Activated CD4-positive, alpha-beta memory T cell treated with anti-CD3 and anti-CD28 coated beads for 36 hours (primary cell): ENCODE measurements around the gene HTRA2. TPM values are rescaled to one million over a fixed set of nuclear protein-coding genes. Genes with fewer than 3 reads are reported as not detected.

Experiments used
- CTCF ChIA-PET: fragments of 350-600 bp; sonication (Branson Sonifier 250); formaldehyde crosslinking; loops from one replicate; lab custom pipeline; 2021; ENCODE audit warnings: antibody characterized with exemption, inconsistent platforms; lab: Charles Lee
- POLR2A ChIA-PET: fragments of 350-600 bp; sonication (Branson Sonifier 250); formaldehyde crosslinking; loops from one replicate; lab custom pipeline; 2021; ENCODE audit warnings: antibody characterized with exemption; lab: Charles Lee
- DNase-seq: peaks from one replicate; pipeline ENCODE4 v3.0.0-alpha.2; 2020
- H3K27ac Mint-ChIP-seq: one replicate; pipeline ENCODE4 v1.8.0; 2021; ENCODE audit warnings: mixed read lengths
- H3K27me3 Mint-ChIP-seq: one replicate; pipeline ENCODE4 v1.8.0; 2021; ENCODE audit warnings: mixed read lengths
- H3K36me3 Mint-ChIP-seq: one replicate; pipeline ENCODE4 v1.8.0; 2021; ENCODE audit warnings: mixed read lengths
- H3K4me1 Mint-ChIP-seq: one replicate; pipeline ENCODE4 v1.8.0; 2021; ENCODE audit warnings: low read depth, mixed read lengths
- H3K4me3 Mint-ChIP-seq: one replicate; pipeline ENCODE4 v1.8.0; 2021; ENCODE audit warnings: mild to moderate bottlenecking, mixed read lengths
- H3K9me3 Mint-ChIP-seq: one replicate; pipeline ENCODE4 v1.8.0; 2021; ENCODE audit warnings: mixed read lengths
- intact Hi-C: fragments of 100-400 bp; cut with micrococcal nuclease; formaldehyde crosslinking; loops from one replicate; pipeline ENCODE4 v1.15.1; 2023
- total RNA-seq, 2 experiments: library from RNA; stranded (reverse); gene quantifications; one replicate each; pipeline ENCODE4 v1.2.3, GENCODE V29; 2021

HTRA2 gene
- total RNA-seq, 2 experiments from 2014 or later, result 70.6 to 72.3 TPM

GRCh38 chr2:74524005-74524404, 5.7 kb upstream of the HTRA2 start:
- H3K27me3 Mint-ChIP-seq, result peaks cover 14% of the 10 kb centered on the region
- no peaks in the 10 kb centered on the region for H3K9me3 Mint-ChIP-seq
- intact Hi-C loops, result no loop called here
- H3K4me1 Mint-ChIP-seq, result peaks cover 19% of the 10 kb centered on the region
- no peak overlapping the region for H3K4me3 Mint-ChIP-seq
- no peak for DNase-seq
- peaks cover 27% of the 10 kb centered on the region for H3K36me3 Mint-ChIP-seq
- ChIA-PET CTCF (no interaction called here), POLR2A (no interaction called here)
- no peak overlapping the region for H3K27ac Mint-ChIP-seq

- no peak for DNase-seq
- Mint-ChIP-seq H3K9me3 (no peaks in the 10 kb centered on the region), H3K27ac (no peak overlapping the region), H3K4me1 (peaks cover 20% of the 10 kb centered on the region), H3K27me3 (peaks cover 3% of the 10 kb centered on the region), H3K36me3 (peaks cover 28% of the 10 kb centered on the region), H3K4me3 (no peak overlapping the region)
- CTCF ChIA-PET, result no interaction called here
- intact Hi-C loops, result no loop called here
- POLR2A ChIA-PET, result no interaction called here
These were observed 4.6 kb upstream of the HTRA2 start for GRCh38 chr2:74524955-74525716.

- ChIA-PET POLR2A (interaction anchor here (1.1 to 1.4 kb wide), 3 partner anchors 22 to 67 kb away, joined by 3 to 4 read pairs (median 4); partner anchors contain the start of genes CCDC142, TTC31 and WBP1), CTCF (no interaction called here)
- no peaks in the 10 kb centered on the region for H3K27me3 Mint-ChIP-seq
- no peaks in the 10 kb centered on the region for H3K9me3 Mint-ChIP-seq
- intact Hi-C loops, result no loop called here
- H3K4me1 Mint-ChIP-seq, result peaks cover 25% of the 10 kb centered on the region
- H3K4me3 Mint-ChIP-seq, result no peak within 1 kb of the TSS
- H3K27ac Mint-ChIP-seq, result no peak within 1 kb of the TSS
- H3K36me3 Mint-ChIP-seq, result peaks cover 34% of the 10 kb centered on the region
- no peak for DNase-seq
These were observed 3.8 kb upstream of the HTRA2 start, which contains the start of gene DQX1 for GRCh38 chr2:74525717-74526648. Gene DQX1 (minus strand): TSS chr2:74526231. CDS start chr2:74525729, 502 bp downstream.

- DNase-seq, result no peak
- Mint-ChIP-seq H3K36me3 (peaks cover 42% of the 10 kb centered on the region), H3K4me1 (peaks cover 32% of the 10 kb centered on the region), H3K27ac (no peak overlapping the region), H3K27me3 (no peaks in the 10 kb centered on the region), H3K4me3 (no peak overlapping the region), H3K9me3 (no peaks in the 10 kb centered on the region)
- ChIA-PET POLR2A (interaction anchor here (1.1 to 1.5 kb wide), 4 partner anchors 17 to 68 kb away, joined by 3 to 4 read pairs (median 4); partner anchors contain the start of genes CCDC142, TTC31 and WBP1), CTCF (no interaction called here)
- intact Hi-C loops, result no loop called here
These were observed 3.0 kb upstream of the HTRA2 start for GRCh38 chr2:74526649-74527230.

- no peak for DNase-seq
- H3K27me3 Mint-ChIP-seq, result no peaks in the 10 kb centered on the region
- peaks cover 39% of the 10 kb centered on the region for H3K4me1 Mint-ChIP-seq
- H3K4me3 Mint-ChIP-seq, result peak overlapping the region; percentile 98
- peaks cover 52% of the 10 kb centered on the region for H3K36me3 Mint-ChIP-seq
- ChIA-PET POLR2A (interaction anchor here (1.2 to 2.5 kb wide), 4 partner anchors 15 to 72 kb away, joined by 4 to 11 read pairs (median 4); partner anchors contain the start of genes INO80B and PCGF1), CTCF (interaction anchor here (5.1 to 5.3 kb wide), 2 partner anchors 45 to 60 kb away, joined by 55 to 66 read pairs; partner anchors contain the start of genes CCDC142 and TTC31)
- intact Hi-C loops, result loop anchor here (2.0 kb wide), 1 partner anchor 55 kb away; the partner anchor contains the start of gene MRPL53
- no peaks in the 10 kb centered on the region for H3K9me3 Mint-ChIP-seq
- no peak overlapping the region for H3K27ac Mint-ChIP-seq
These were observed 2.0 kb upstream of the HTRA2 start for GRCh38 chr2:74527741-74528140.

GRCh38 chr2:74528600-74529356, 955 bp upstream of the HTRA2 start:
- DNase-seq, result no peak
- Mint-ChIP-seq H3K27me3 (no peaks in the 10 kb centered on the region), H3K9me3 (no peaks in the 10 kb centered on the region), H3K27ac (peak overlapping the region; percentile 91), H3K4me1 (peaks cover 39% of the 10 kb centered on the region), H3K36me3 (peaks cover 57% of the 10 kb centered on the region), H3K4me3 (peak overlapping the region; percentile 98)
- intact Hi-C loops, result loop anchor here (1.0 to 2.0 kb wide), 8 partner anchors 21 to 126 kb away; partner anchors contain the start of genes DOK1, MRPL53, PCGF1 and SEMA4F
- ChIA-PET POLR2A (interaction anchor here (0.6 to 4.4 kb wide), 12 partner anchors 8 to 125 kb away, joined by 3 to 31 read pairs (median 4); partner anchors contain the start of genes CCDC142, INO80B, PCGF1 and SEMA4F), CTCF (interaction anchor here (0.8 to 5.3 kb wide), 5 partner anchors 19 to 74 kb away, joined by 3 to 66 read pairs (median 8); partner anchors contain the start of genes CCDC142, INO80B and TTC31)

- DNase-seq, result peak; percentile 80
- CTCF ChIA-PET, result interaction anchor here (1.4 to 5.3 kb wide), 6 partner anchors 21 to 73 kb away, joined by 3 to 66 read pairs (median 14); partner anchors contain the start of genes CCDC142, MOGS, TTC31 and WBP1
- Mint-ChIP-seq H3K27ac (peak overlapping the region; percentile 91), H3K27me3 (no peaks in the 10 kb centered on the region), H3K9me3 (no peaks in the 10 kb centered on the region), H3K4me1 (peaks cover 39% of the 10 kb centered on the region), H3K36me3 (peaks cover 58% of the 10 kb centered on the region), H3K4me3 (peak overlapping the region; percentile 98)
- intact Hi-C loops, result loop anchor here (5.0 kb wide), 2 partner anchors 33 to 42 kb away; partner anchors contain the start of gene LBX2
- POLR2A ChIA-PET, result interaction anchor here (0.8 to 4.4 kb wide), 9 partner anchors 21 to 75 kb away, joined by 4 to 31 read pairs (median 5); partner anchors contain the start of genes CCDC142, DOK1, INO80B and MRPL53
These were observed 780 bp downstream of the HTRA2 start for GRCh38 chr2:74530239-74531187.

- CTCF ChIA-PET, result interaction anchor here (0.8 to 5.3 kb wide), 12 partner anchors 13 to 282 kb away, joined by 3 to 66 read pairs (median 7); partner anchors contain the start of genes CCDC142, MOGS, TLX2 and TTC31
- Mint-ChIP-seq H3K27ac (peak overlapping the region; percentile 91), H3K36me3 (peaks cover 51% of the 10 kb centered on the region), H3K27me3 (no peaks in the 10 kb centered on the region), H3K9me3 (no peaks in the 10 kb centered on the region), H3K4me1 (peaks cover 37% of the 10 kb centered on the region), H3K4me3 (peak overlapping the region; percentile 98)
- intact Hi-C loops, result loop anchor here (1.0 to 5.0 kb wide), 3 partner anchors 34 to 281 kb away; partner anchors contain the start of gene LBX2
- POLR2A ChIA-PET, result interaction anchor here (0.9 to 4.4 kb wide), 6 partner anchors 14 to 73 kb away, joined by 3 to 31 read pairs (median 4); partner anchors contain the start of genes CCDC142, DOK1, TTC31 and WBP1
- no peak for DNase-seq
These were observed 1.9 kb downstream of the HTRA2 start for GRCh38 chr2:74531666-74532065.

- Mint-ChIP-seq H3K36me3 (peaks cover 46% of the 10 kb centered on the region), H3K4me1 (peaks cover 37% of the 10 kb centered on the region), H3K4me3 (peak overlapping the region; percentile 5), H3K27me3 (no peaks in the 10 kb centered on the region), H3K27ac (peak overlapping the region; percentile 11), H3K9me3 (no peaks in the 10 kb centered on the region)
- no peak for DNase-seq
- intact Hi-C loops, result loop anchor here (1.0 to 5.0 kb wide), 3 partner anchors 35 to 282 kb away; partner anchors contain the start of gene LBX2
- POLR2A ChIA-PET, result interaction anchor here (0.9 to 4.4 kb wide), 4 partner anchors 13 to 74 kb away, joined by 3 to 31 read pairs (median 9); partner anchors contain the start of genes CCDC142, TTC31 and WBP1
- CTCF ChIA-PET, result interaction anchor here (0.8 to 5.3 kb wide), 12 partner anchors 12 to 282 kb away, joined by 3 to 66 read pairs (median 7); partner anchors contain the start of genes CCDC142, MOGS, TLX2 and TTC31
These were observed 2.5 kb downstream of the HTRA2 start for GRCh38 chr2:74532222-74532621.
